Keratinocyte (primary cell): ENCODE measurements around the gene TBC1D14. TPM values are rescaled to one million over a fixed set of nuclear protein-coding genes. Genes with fewer than 3 reads are reported as not detected.

Experiments
- DNase-seq: peaks from one replicate; pipeline ENCODE4 v3.0.0-alpha.2; 2011; ENCODE audit warnings: low read depth, missing footprints, low spot score
- FAIRE-seq: peaks from 2 replicates; lab custom pipeline; 2011; peaks lifted over from hg19 to GRCh38; lab: Jason Lieb, UNC
- H2AFZ ChIP-seq: 2 replicates; pipeline ENCODE4 v1.6.0; 2012; ENCODE audit warnings: low read length, control low read depth, inconsistent platforms; ENCODE audit not compliant: control insufficient read depth
- H3K27ac ChIP-seq: 2 replicates; pipeline ENCODE4 v1.5.1; 2011; ENCODE audit warnings: low read length; ENCODE audit not compliant: control insufficient read depth, insufficient read depth
- H3K27me3 ChIP-seq: 3 replicates; pipeline ENCODE4 v1.6.0; 2011; ENCODE audit warnings: low read length; ENCODE audit not compliant: control insufficient read depth, insufficient read depth; ENCODE audit errors: extremely low read depth
- H3K36me3 ChIP-seq, 2 experiments: 2 replicates in 1 of 2; 3 replicates in 1 of 2; pipeline ENCODE4 v1.5.1; 2011; ENCODE audit warnings: low read length in 2 of 2, mild to moderate bottlenecking in 1 of 2; ENCODE audit not compliant: control insufficient read depth in 2 of 2, insufficient read depth in 2 of 2; ENCODE audit errors: extremely low read depth in 1 of 2
- H3K4me1 ChIP-seq: 3 replicates; pipeline ENCODE4 v1.5.1; 2011; ENCODE audit warnings: low read length; ENCODE audit not compliant: control insufficient read depth, insufficient read depth; ENCODE audit errors: extremely low read depth
- H3K4me2 ChIP-seq: 3 replicates; pipeline ENCODE4 v1.6.0; 2011; ENCODE audit warnings: low read depth, low read length; ENCODE audit not compliant: control insufficient read depth, insufficient read depth; ENCODE audit errors: extremely low read depth
- H3K4me3 ChIP-seq, 3 experiments: fragments of 200-600 bp in 1 of 3; sonication (generic) in 1 of 3; 2 replicates in 2 of 3; 3 replicates in 1 of 3; pipeline ENCODE4 v1.5.1; 2011 to 2016; ENCODE audit warnings: low read length in 3 of 3, mild to moderate bottlenecking in 3 of 3, control low read depth in 2 of 3, inconsistent platforms in 1 of 3, low read depth in 1 of 3, mixed read lengths in 1 of 3, mixed run types in 1 of 3, moderate library complexity in 1 of 3; ENCODE audit not compliant: control insufficient read depth in 2 of 3, insufficient read depth in 2 of 3; ENCODE audit errors: extremely low read depth in 1 of 3
- H3K79me2 ChIP-seq: 2 replicates; pipeline ENCODE4 v1.6.0; 2012; ENCODE audit warnings: low read length; ENCODE audit not compliant: control insufficient read depth, insufficient read depth
- H3K9ac ChIP-seq: 3 replicates; pipeline ENCODE4 v1.6.0; 2011; ENCODE audit warnings: low read length; ENCODE audit not compliant: control insufficient read depth, insufficient read depth; ENCODE audit errors: extremely low read depth
- H3K9me1 ChIP-seq: 3 replicates; pipeline ENCODE4 v1.6.0; 2011; ENCODE audit warnings: low read length; ENCODE audit not compliant: control insufficient read depth, insufficient read depth; ENCODE audit errors: extremely low read depth
- H3K9me3 ChIP-seq: 2 replicates; pipeline ENCODE4 v1.5.1; 2012; ENCODE audit warnings: low read depth, low read length; ENCODE audit not compliant: control insufficient read depth
- H4K20me1 ChIP-seq: 3 replicates; pipeline ENCODE4 v1.6.0; 2011; ENCODE audit warnings: low read length; ENCODE audit not compliant: control insufficient read depth, insufficient read depth; ENCODE audit errors: extremely low read depth
- CTCF ChIP-seq, 3 experiments: IDR thresholded peaks in 1 of 3; conservative IDR thresholded peaks in 1 of 3; optimal IDR thresholded peaks in 1 of 3; 2 replicates in 2 of 3; 3 replicates in 1 of 3; pipeline versions ENCODE3 to v1.5.1; 2011; ENCODE audit warnings: low read length in 3 of 3, mild to moderate bottlenecking in 3 of 3, moderate library complexity in 2 of 3, control low read depth in 1 of 3, inconsistent platforms in 1 of 3; ENCODE audit not compliant: insufficient read depth in 2 of 3; ENCODE audit errors: extremely low read depth in 1 of 3
- EZH2 ChIP-seq: IDR thresholded peaks from one replicate; pipeline ENCODE4 v1.6.1; 2012; ENCODE audit warnings: inconsistent platforms, mild to moderate bottlenecking, low read length, moderate library complexity
- dilution Hi-C: fragments of 300-500 bp; cut with MboI; formaldehyde crosslinking; loops from one replicate; pipeline ENCODE4 v1.7.0; 2020; ENCODE audit warnings: low sequenced_read_pairs; ENCODE audit not compliant: extremely low pct_ligation_motif_present
- polyA plus RNA-seq, 5 experiments: library from polyadenylated mRNA; depleted of rRNA in 3 of 5; stranded (reverse) in 3 of 5; stranded (forward) in 1 of 5; unstranded in 1 of 5; fragments of >200 nt; gene quantifications; 1 replicate in 1 of 5; 2 replicates in 3 of 5; 3 replicates in 1 of 5; pipeline versions ENCODE4 v1.2.1 to v1.2.3, GENCODE V29; 2011 to 2012; ENCODE audit warnings: missing spikeins in 2 of 5, low read depth in 1 of 5, low replicate concordance in 1 of 5

TBC1D14 gene
- polyA plus RNA-seq, 1 donor (not counting 4 experiments of a cell fraction or from before 2014, with no cell fraction given): 55.1 TPM

GRCh38 chr4:6888506-6889071 lies 21.0 kb upstream of the TBC1D14 start:
- no peak overlapping the region for H3K9ac ChIP-seq
- TF ChIP-seq EZH2: no peak
- H3K79me2 ChIP-seq: no peaks in the 10 kb centered on the region
- peaks cover 0 to 3% of the 10 kb centered on the region in 2 experiments for H3K36me3 ChIP-seq
- no peak overlapping the region for H3K27ac ChIP-seq
- no peaks in the 10 kb centered on the region for H3K9me1 ChIP-seq
- FAIRE-seq (no peak), DNase-seq (no peak)
- H4K20me1 ChIP-seq: peaks cover 2% of the 10 kb centered on the region
- no peaks in the 10 kb centered on the region for H3K9me3 ChIP-seq
- no peak overlapping the region for H3K4me3 ChIP-seq
- no peak overlapping the region for H2AFZ ChIP-seq
- H3K4me2 ChIP-seq: no peak overlapping the region
- dilution Hi-C loops: no loop called here
- H3K27me3 ChIP-seq: no peaks in the 10 kb centered on the region
- peaks cover 8% of the 10 kb centered on the region for H3K4me1 ChIP-seq

DNA sequence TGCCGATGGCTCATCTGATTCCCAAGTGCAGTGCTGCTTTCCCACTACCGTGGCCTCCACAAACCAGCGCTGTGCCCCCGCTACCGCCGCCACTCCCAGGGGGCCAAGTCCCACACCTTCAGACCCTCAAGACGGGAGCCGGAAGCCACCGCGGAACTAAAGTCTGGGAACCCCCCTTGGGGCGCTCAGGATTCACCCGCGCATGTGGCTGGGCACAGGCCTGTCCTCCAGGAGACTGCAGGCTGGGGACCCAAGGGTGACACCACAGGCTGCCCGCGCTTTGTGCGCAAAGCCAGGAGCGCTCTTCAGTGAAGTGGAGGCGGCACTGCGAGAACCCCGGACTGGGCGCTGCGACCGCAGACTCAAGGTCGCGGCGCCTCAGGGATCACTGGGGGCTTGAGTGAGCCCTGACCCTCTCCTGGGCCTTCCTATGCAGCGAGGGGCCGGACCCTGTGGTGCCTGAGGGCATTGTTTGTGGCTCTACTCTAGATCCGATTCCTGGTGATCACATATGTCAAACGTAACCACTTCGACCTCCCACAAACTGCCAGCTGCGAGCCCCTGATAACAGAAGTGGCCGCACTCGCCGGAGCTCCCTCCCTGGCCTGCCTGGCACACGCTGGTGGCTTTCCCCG lies 20.4 kb upstream of the TBC1D14 start:
- H3K79me2 ChIP-seq: no peaks in the 10 kb centered on the region
- H4K20me1 ChIP-seq: peaks cover 2% of the 10 kb centered on the region
- no peak overlapping the region for H2AFZ ChIP-seq
- H3K9me1 ChIP-seq: no peaks in the 10 kb centered on the region
- no peak overlapping the region for H3K4me3 ChIP-seq
- no peak overlapping the region for H3K9ac ChIP-seq
- FAIRE-seq (no peak), DNase-seq (no peak)
- dilution Hi-C loops: no loop called here
- no peaks in the 10 kb centered on the region for H3K27me3 ChIP-seq
- H3K9me3 ChIP-seq: no peaks in the 10 kb centered on the region
- H3K4me1 ChIP-seq: peaks cover 8% of the 10 kb centered on the region
- peaks cover 0 to 2% of the 10 kb centered on the region in 2 experiments for H3K36me3 ChIP-seq
- H3K4me2 ChIP-seq: no peak overlapping the region
- TF ChIP-seq CTCF (optimal IDR thresholded peaks at IDR 0.05 in 1 of 3, IDR thresholded peaks at IDR 0.05 in 1 of 3, conservative IDR thresholded peaks at IDR 0.05 in 1 of 3; ENCODE audit: extremely low read depth in 1 of 3, insufficient read depth in 2 of 3, low read length in 3 of 3) (no peak), EZH2 (no peak)
- H3K27ac ChIP-seq: no peak overlapping the region
